HCT116 (cell line): ENCODE measurements around the gene GPRIN1.

Experiments used
- ATF3 ChIP-seq: IDR thresholded peaks from 2 replicates; pipeline ENCODE4 v1.6.1; 2012
- CBX3 ChIP-seq: IDR thresholded peaks from 2 replicates; pipeline ENCODE4 v1.6.1; 2012; ENCODE audit warnings: low read depth
- CTCF ChIP-seq, 3 experiments: fragments of 200-600 bp in 1 of 3; sonication (generic) in 1 of 3; IDR thresholded peaks in 2 of 3; conservative IDR thresholded peaks in 1 of 3; 2 replicates each; pipeline ENCODE4 v1.5.1; 2012 to 2017; ENCODE audit warnings: low read depth in 2 of 3, low read length in 2 of 3, antibody characterized with exemption in 1 of 3, borderline replicate concordance in 1 of 3, control low read depth in 1 of 3, mild to moderate bottlenecking in 1 of 3, mixed read lengths in 1 of 3, mixed run types in 1 of 3, moderate library complexity in 1 of 3; ENCODE audit not compliant: insufficient read depth in 1 of 3
- EGR1 ChIP-seq: IDR thresholded peaks from 2 replicates; pipeline ENCODE4 v1.6.1; 2012; ENCODE audit warnings: low read depth
- ELF1 ChIP-seq: IDR thresholded peaks from 2 replicates; pipeline ENCODE4 v1.6.1; 2012; ENCODE audit warnings: low read depth, borderline replicate concordance
- EZH2 ChIP-seq: fragments of 200-600 bp; sonication (generic); IDR thresholded peaks from 2 replicates; pipeline ENCODE4 v1.6.1; 2017; ENCODE audit warnings: antibody characterized with exemption, mixed run types
- EZH2phosphoT487 ChIP-seq: fragments of 200-600 bp; IDR thresholded peaks from 2 replicates; pipeline ENCODE4 v1.6.1; 2018; ENCODE audit warnings: antibody characterized with exemption, borderline replicate concordance
- MAX ChIP-seq: IDR thresholded peaks from 2 replicates; pipeline ENCODE4 v1.6.1; 2012
- POLR2A ChIP-seq: IDR thresholded peaks from 2 replicates; pipeline ENCODE4 v1.7.0; 2011; ENCODE audit warnings: borderline replicate concordance; ENCODE audit not compliant: insufficient read depth, insufficient read length; ENCODE audit errors: extremely low read depth
- POLR2AphosphoS5 ChIP-seq: IDR thresholded peaks from 2 replicates; pipeline ENCODE4 v1.6.1; 2011; ENCODE audit warnings: mild to moderate bottlenecking, low read depth, low read length, moderate library complexity
- RAD21 ChIP-seq: IDR thresholded peaks from 2 replicates; pipeline ENCODE4 v1.6.1; 2012; ENCODE audit warnings: low read depth, mild to moderate bottlenecking
- REST ChIP-seq: IDR thresholded peaks from 2 replicates; pipeline ENCODE4 v1.6.1; 2012; ENCODE audit warnings: low read depth
- SIN3A ChIP-seq: IDR thresholded peaks from 2 replicates; pipeline ENCODE4 v1.6.1; 2012; ENCODE audit warnings: low read depth
- SRF ChIP-seq: IDR thresholded peaks from 2 replicates; pipeline ENCODE4 v1.6.1; 2012; ENCODE audit warnings: low read depth

GRCh38 chr5:176616511-176616910 is 6.6 kb upstream of the GPRIN1 start:
- TF ChIP-seq CTCF (IDR thresholded peaks at IDR 0.05 in 2 of 3, conservative IDR thresholded peaks at IDR 0.05 in 1 of 3; ENCODE audit: borderline replicate concordance in 1 of 3, insufficient read depth in 1 of 3, low read depth in 2 of 3, low read length in 2 of 3) (no peak), ELF1 (no peak), SIN3A (no peak), EGR1 (no peak), POLR2A (no peak), ATF3 (no peak), POLR2AphosphoS5 (no peak), EZH2 (no peak), RAD21 (no peak), CBX3 (no peak), MAX (no peak), EZH2phosphoT487 (no peak), REST (no peak), SRF (no peak)
